GM12891 (cell line): ENCODE results near the gene TSTD2.
A peak's percentile ranks its signal among the peaks of the same experiment; 100 is the strongest.
"Not testable (repeated sequence)": the region's sequence is repeated elsewhere in the genome, so short reads cannot be mapped to it uniquely, and the experiment has no call there.

Source experiments
- DNase-seq: peaks from one replicate; pipeline ENCODE4 v3.0.0; 2011; ENCODE audit warnings: low spot score; ENCODE audit not compliant: insufficient read length
- FAIRE-seq: peaks from 2 replicates; lab custom pipeline; 2011; peaks lifted over from hg19 to GRCh38; lab: Jason Lieb, UNC
- PAX5 ChIP-seq: IDR thresholded peaks from 2 replicates; pipeline ENCODE4 v1.6.1; 2011; ENCODE audit warnings: low read length, moderate library complexity, mild to moderate bottlenecking; ENCODE audit not compliant: insufficient read depth, severe bottlenecking
- POLR2A ChIP-seq: IDR thresholded peaks from 2 replicates; pipeline ENCODE4 v1.6.1; 2011; ENCODE audit warnings: low read depth, low read length, control low read depth
- POLR2AphosphoS5 ChIP-seq: IDR thresholded peaks from 2 replicates; pipeline ENCODE4 v1.6.1; 2011; ENCODE audit warnings: low read depth, low read length, control low read depth
- POU2F2 ChIP-seq: IDR thresholded peaks from 2 replicates; pipeline ENCODE4 v1.6.1; 2011; ENCODE audit warnings: low read depth, mild to moderate bottlenecking, control low read depth, low read length, moderate library complexity
- SPI1 ChIP-seq: IDR thresholded peaks from 2 replicates; pipeline ENCODE4 v1.6.1; 2011; ENCODE audit warnings: low read depth, low read length, control low read depth
- TAF1 ChIP-seq: IDR thresholded peaks from 2 replicates; pipeline ENCODE4 v1.6.1; 2011; ENCODE audit warnings: low read depth, low read length, control low read depth

The TSTD2 gene

DNA sequence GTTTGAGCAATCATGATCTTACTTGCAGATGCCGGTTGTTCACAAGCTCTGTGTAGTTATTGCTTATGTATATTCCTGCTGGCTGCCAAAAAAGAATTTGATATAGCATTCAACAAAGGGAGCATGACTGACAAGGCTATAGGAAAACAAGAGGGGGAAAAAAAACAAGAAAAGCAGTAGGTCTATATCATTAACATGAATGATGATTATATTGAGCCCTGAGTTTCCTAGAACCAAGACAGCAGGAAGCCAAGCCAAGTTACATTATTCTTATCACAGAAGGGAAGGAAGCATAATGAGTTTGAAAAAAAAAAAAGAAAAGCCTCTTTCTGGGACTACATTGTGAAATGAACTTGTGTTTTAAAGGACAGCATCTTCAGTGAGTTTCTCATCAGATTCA, 41.0 kb downstream of the TSTD2 start:
- no peak for DNase-seq
- TF ChIP-seq POU2F2 (no peak), TAF1 (no peak), POLR2A (no peak)
- FAIRE-seq = no peak

DNA sequence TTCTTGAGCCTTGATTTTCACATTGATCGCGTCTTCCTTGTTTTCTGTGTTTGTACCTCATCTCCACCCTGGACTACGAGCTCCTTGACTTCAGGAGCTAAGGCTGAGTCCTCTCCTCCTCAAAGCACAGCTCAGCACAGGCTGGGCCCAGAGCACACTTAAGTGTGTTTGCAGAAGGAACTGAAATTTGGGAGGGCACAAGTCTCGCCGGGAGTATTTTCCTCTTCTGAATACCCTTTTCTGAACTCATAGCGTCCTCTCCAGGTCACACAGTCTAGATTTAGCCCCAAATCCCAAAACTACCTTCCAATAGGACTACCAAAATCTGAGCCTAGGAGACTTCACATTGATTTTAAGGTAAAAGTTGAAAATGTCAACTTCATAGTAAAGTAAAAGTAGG, 41.6 kb downstream of the TSTD2 start:
- DNase-seq = no peak
- FAIRE-seq = peak; percentile 54
- TF ChIP-seq SPI1 = 0 out of 2 replicates have a peak, but pooled peaks have one; percentile 2
- TF ChIP-seq POU2F2 = no peak
- TF ChIP-seq TAF1 = no peak
- no peak for TF ChIP-seq POLR2AphosphoS5
- TF ChIP-seq PAX5 = no peak
- TF ChIP-seq POLR2A = no peak

DNA sequence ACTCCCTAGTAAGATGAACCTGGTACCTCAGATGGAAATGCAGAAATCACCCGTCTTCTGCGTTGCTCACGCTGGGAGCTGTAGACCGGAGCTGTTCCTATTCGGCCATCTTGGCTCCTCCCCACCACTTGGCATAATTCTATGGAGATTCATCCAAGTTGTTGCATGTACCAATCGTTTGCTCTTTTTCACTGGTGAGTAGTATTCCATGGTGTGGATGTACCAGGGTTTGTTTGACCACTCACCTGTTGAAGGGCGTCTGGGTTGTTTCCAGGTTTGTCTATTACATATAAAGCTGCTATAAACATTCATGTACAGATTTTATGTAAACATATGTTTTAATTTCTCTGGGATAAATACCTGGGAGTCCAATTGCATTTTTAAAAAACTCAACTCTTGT, 46.3 kb downstream of the TSTD2 start:
- not testable (repeated sequence) for DNase-seq, FAIRE-seq

DNA sequence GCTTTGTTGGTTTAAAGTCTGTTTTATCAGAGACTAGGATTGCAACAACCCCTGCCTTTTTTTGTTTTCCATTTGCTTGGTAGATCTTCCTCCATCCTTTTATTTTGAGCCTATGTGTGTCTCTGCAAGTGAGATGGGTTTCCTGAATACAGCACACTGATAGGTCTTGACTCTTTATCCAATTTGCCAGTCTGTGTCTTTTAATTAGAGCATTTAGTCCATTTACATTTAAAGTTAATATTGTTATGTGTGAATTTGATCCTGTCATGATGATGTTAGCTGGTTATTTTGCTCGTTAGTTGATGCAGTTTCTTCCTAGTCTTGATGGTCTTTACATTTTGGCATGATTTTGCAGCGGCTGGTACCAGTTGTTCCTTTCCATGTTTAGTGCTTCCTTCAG, 48.4 kb downstream of the TSTD2 start:
- DNase-seq, FAIRE-seq: not testable (repeated sequence)

DNA sequence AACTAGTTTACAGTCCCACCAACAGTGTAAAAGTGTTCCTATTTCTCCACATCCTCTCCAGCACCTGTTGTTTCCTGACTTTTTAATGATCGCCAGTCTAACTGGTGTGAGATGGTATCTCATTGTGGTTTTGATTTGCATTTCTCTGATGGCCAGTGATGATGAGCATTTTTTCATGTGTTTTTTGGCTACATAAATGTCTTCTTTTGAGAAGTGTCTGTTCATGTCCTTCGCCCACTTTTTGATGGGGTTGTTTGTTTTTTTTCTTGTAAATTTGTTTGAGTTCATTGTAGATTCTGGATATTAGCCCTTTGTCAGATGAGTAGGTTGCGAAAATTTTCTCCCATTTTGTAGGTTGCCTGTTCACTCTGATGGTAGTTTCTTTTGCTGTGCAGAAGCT, 51.6 kb downstream of the TSTD2 start:
- not testable (repeated sequence) for DNase-seq, FAIRE-seq

DNA sequence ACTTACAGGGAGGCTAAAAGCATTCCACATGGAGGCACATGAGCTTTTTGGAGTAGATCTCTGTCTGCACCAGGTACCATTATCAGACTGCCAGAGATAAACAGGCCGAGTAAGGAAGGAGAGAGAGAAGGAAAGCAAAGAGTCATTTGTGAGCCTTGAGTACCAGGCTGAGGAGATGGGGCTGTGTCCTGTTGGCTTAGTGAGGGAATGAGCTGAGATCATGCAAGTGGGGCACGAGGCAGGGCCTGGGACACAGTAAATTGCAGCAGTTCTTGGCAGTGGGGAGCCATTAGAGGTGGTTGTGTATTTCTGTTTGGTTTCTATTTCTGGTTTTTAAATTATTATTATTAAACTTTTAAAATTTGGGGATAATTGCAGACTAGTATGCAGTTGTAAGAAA, 53.3 kb downstream of the TSTD2 start:
- TF ChIP-seq POLR2AphosphoS5 = no peak
- TF ChIP-seq SPI1 = no peak
- no peak for TF ChIP-seq PAX5
- no peak for TF ChIP-seq POU2F2
- TF ChIP-seq POLR2A = no peak
- no peak for TF ChIP-seq TAF1
- DNase-seq (no peak), FAIRE-seq (no peak)

DNA sequence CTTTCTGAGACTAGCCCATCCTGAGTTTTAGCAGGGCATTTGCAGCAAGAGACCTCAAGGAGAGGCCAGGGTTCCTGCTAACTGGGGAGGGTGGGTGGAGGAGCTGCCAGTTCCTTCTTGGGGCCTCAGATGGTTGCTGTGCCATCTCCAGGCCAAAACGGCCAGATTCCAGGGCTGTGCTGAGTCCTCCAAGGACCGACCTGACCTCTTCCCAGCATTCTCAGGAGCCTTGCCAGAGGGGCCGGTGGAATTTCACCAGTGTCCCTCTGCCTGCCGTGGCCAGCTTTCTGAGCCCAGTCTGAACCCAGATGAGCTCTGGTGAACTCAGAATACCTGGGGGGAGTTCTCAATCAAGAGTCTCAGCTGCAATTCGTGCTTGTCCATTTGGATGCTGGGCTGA, 54.3 kb downstream of the TSTD2 start:
- FAIRE-seq (no peak), DNase-seq (no peak)
- TF ChIP-seq SPI1 (no peak), POU2F2 (no peak), POLR2AphosphoS5 (no peak), POLR2A (no peak), PAX5 (no peak), TAF1 (no peak)

DNA sequence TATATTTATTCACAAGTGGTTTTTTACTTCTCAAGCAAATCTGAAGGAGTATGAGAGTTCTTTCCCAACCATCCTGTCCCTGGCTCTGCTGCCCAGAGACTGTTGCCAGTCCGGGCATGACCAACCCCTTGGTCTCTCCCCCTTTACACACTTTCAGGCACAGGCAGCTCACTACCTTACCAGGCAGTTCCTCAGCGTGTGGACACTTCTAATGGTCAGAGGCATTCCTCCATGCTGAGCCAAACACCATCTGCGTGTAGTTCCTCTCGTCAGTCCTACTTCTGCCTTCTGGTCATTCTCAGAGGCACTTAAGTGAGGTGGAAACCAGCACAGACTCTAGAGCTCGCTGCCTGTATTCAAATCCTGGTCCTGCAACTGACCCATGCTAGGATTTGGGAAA, 56.1 kb downstream of the TSTD2 start:
- TF ChIP-seq POLR2A (no peak), PAX5 (no peak), TAF1 (no peak), SPI1 (no peak), POU2F2 (no peak), POLR2AphosphoS5 (no peak)
- FAIRE-seq (no peak), DNase-seq (no peak)

DNA sequence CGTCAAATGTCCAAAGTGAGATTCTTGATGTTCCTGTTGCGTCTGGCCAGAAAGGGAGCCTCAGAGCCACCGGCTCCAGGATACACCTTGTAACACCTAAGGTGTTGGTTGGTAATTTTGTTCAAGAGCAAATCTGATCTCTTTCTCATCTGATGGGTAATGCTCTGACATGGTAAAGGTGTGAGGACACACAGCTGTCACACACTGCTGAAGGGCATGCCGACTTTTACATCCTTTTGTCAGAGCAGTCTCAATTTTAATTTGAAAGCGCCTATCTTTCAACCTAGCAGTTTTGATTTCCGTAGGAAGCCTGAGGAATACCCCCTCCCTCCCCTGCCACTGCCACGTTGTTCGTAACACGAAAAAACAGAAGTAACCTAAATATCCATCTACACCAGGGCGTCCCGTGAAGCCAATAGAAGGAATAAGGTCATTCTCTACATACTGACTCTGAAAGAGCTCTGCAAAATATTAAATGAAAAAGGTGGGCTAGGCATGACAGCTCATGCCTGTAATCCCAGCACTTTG, 57.4 kb downstream of the TSTD2 start:
- no peak for DNase-seq
- no peak for TF ChIP-seq POU2F2

DNA sequence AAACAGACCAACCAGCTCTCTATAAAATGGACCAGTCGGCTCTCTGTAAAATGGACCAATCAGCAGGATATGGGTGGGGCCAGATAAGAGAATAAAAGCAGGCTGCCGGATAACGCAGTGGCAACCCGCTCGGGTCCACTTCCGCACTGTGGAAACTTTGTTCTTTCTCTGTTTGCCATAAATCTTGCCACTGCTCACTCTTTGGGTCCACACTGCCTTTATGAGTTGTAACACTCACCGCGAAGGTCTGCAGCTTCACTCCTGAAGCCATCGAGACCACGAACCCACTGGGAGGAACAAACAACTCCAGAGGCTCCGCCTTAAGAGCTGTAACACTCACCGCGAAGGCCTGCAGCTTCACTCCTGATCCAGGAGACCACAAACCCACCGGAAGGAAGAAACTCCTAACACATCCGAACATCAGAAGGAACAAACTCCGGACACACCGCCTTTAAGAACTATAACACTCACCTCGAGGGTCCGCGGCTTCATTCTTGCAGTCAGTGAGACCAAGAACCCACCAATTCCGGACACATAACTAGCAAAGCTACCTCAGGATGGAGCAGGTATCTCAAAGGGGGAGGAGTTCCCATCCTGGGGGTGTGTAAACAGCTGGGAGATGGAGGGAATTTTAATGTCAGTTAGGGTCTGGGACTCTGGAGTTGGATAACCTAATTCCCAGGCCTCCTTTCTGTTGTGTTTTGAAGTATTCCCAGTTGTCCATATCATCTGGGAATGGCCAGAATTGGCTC, 58.1 kb downstream of the TSTD2 start:
- FAIRE-seq, DNase-seq: not testable (repeated sequence)

More for the DNA sequence above, 57.4 kb downstream of the TSTD2 start:
- no peak for FAIRE-seq

DNA sequence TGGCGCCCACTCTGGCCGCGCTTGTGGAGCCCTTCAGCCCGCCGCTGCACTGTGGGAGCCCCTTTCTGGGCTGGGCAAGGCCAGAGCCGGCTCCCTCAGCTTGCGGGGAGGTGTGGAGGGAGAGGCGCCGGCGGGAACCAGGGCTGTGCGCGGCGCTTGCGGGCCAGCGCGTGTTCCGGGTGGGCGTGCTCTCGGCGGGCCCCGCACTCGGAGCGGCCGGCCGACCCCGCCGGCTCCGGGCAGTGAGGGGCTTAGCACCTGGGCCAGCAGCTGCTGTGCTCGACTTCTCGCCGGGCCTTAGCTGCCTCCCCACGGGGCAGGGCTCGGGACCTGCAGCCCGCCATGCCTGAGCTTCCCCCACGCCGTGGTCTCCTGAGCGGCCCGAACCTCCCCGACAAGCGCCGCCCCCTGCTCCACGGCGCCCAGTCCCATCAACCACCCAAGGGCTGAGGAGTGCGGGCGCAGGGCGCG, 59.0 kb downstream of the TSTD2 start:
- not testable (repeated sequence) for FAIRE-seq

More for the DNA sequence above, 59.0 kb downstream of the TSTD2 start:
- not testable (repeated sequence) for DNase-seq
